Gastrocnemius medialis (tissue), 4 donors: ENCODE data around the gene AATK. TPM values are rescaled to one million over a fixed set of nuclear protein-coding genes. Genes with fewer than 3 reads are reported as not detected.

ENCODE experiments used
- ATAC-seq, 2 donors: fragments of 150-250 bp; one replicate each; pipeline ENCODE4 v1.9.1; 2016
- DNase-seq, 2 donors: peaks; one replicate each; pipeline ENCODE4 v3.0.0-alpha.2; 2019
- H3K27ac ChIP-seq, 4 donors: fragments of 200-600 bp; sonication (generic); 1 replicate in 1 of 4; 2 replicates in 3 of 4; pipeline ENCODE4 v1.5.1; 2016 to 2018; ENCODE audit warnings: mild to moderate bottlenecking in 2 of 4, moderate library complexity in 1 of 4
- H3K27me3 ChIP-seq, 3 donors: fragments of 200-600 bp; sonication (generic) in 2 of 3; 1 replicate in 1 of 3; 2 replicates in 2 of 3; pipeline versions ENCODE4 v1.5.1 to v1.6.0; 2016 to 2019; ENCODE audit warnings: mild to moderate bottlenecking in 1 of 3, moderate library complexity in 1 of 3
- H3K36me3 ChIP-seq, 2 donors: fragments of 200-600 bp; sonication (generic) in 1 of 2; one replicate each; pipeline ENCODE4 v1.5.1; 2017 to 2018
- H3K4me1 ChIP-seq, 2 donors: fragments of 200-600 bp; sonication (generic) in 1 of 2; one replicate each; pipeline ENCODE4 v1.5.1; 2016 to 2017; ENCODE audit warnings: mild to moderate bottlenecking in 2 of 2
- H3K4me3 ChIP-seq, 4 donors: fragments of 200-600 bp; sonication (generic) in 3 of 4; 1 replicate in 1 of 4; 2 replicates in 3 of 4; pipeline ENCODE4 v1.5.1; 2016 to 2019; ENCODE audit warnings: mild to moderate bottlenecking in 2 of 4
- H3K9me3 ChIP-seq, 3 donors: fragments of 200-600 bp; sonication (generic) in 2 of 3; 1 replicate in 1 of 3; 2 replicates in 2 of 3; pipeline ENCODE4 v1.5.1; 2016 to 2019
- CTCF ChIP-seq, 5 experiments: fragments of 450-650 bp in 3 of 5; fragments of 200-600 bp in 2 of 5; sonication (generic) in 2 of 5; IDR thresholded peaks in 4 of 5; conservative IDR thresholded peaks in 1 of 5; 1 replicate in 4 of 5; 2 replicates in 1 of 5; pipeline ENCODE4 v1.5.1; 2016 to 2019; ENCODE audit warnings: antibody characterized with exemption in 5 of 5, mild to moderate bottlenecking in 3 of 5, moderate library complexity in 3 of 5
- POLR2A ChIP-seq, 2 donors: fragments of 450-650 bp; IDR thresholded peaks; one replicate each; pipeline ENCODE4 v1.6.1; 2017; ENCODE audit warnings: antibody characterized with exemption in 2 of 2, mild to moderate bottlenecking in 2 of 2, moderate library complexity in 2 of 2
- in situ Hi-C, 4 donors: fragments of 200-750 bp; cut with MboI; loops; one replicate each; pipeline versions ENCODE4 v1.15.0 to v1.8.0; 2017; ENCODE audit warnings: low sequenced_read_pairs in 4 of 4
- intact Hi-C: fragments of 100-400 bp; cut with DNase I; formaldehyde crosslinking; loops from one replicate; pipeline ENCODE4 v1.15.1; 2023; ENCODE audit warnings: low total_unique reads
- total RNA-seq, 4 donors: library from RNA; depleted of rRNA; stranded (reverse); fragments of >200 nt; gene quantifications; one replicate each; pipeline versions ENCODE4 v1.1.0 to v1.2.3, GENCODE V29; 2016

AATK gene
- total RNA-seq, 4 donors from 2014 or later = 0.10 to 1.3 (median 0.80) TPM

- Histone ChIP-seq H3K4me3 (no peak overlapping the region), H3K27me3 (no peaks in the 10 kb centered on the region), H3K9me3 (no peaks in the 10 kb centered on the region), H3K27ac (no peak overlapping the region), H3K36me3 (no peaks in the 10 kb centered on the region), H3K4me1 (no peaks in the 10 kb centered on the region)
- intact Hi-C loops = no loop called here
- in situ Hi-C loops = no loop called here
- TF ChIP-seq POLR2A (IDR thresholded peaks at IDR 0.05) = no peak
- TF ChIP-seq CTCF (IDR thresholded peaks at IDR 0.05 in 4 of 5, conservative IDR thresholded peaks at IDR 0.05 in 1 of 5) = no peak
- DNase-seq = no peak
- no peak for ATAC-seq
These were observed 50.8 kb downstream of the AATK start for GRCh38 chr17:81115219-81115618.

GRCh38 chr17:81114351-81115093, 51.5 kb downstream of the AATK start:
- TF ChIP-seq POLR2A (IDR thresholded peaks at IDR 0.05) (no peak), CTCF (IDR thresholded peaks at IDR 0.05 in 4 of 5, conservative IDR thresholded peaks at IDR 0.05 in 1 of 5) (no peak)
- Histone ChIP-seq H3K4me1 (no peaks in the 10 kb centered on the region), H3K27ac (no peak overlapping the region), H3K4me3 (no peak overlapping the region), H3K36me3 (no peaks in the 10 kb centered on the region), H3K27me3 (no peaks in the 10 kb centered on the region), H3K9me3 (no peaks in the 10 kb centered on the region)
- intact Hi-C loops = no loop called here
- in situ Hi-C loops = no loop called here
- ATAC-seq (no peak), DNase-seq (no peak)

GRCh38 chr17:81113158-81113724, 52.8 kb downstream of the AATK start:
- intact Hi-C loops = no loop called here
- in situ Hi-C loops = no loop called here
- Histone ChIP-seq H3K27me3 (no peaks in the 10 kb centered on the region), H3K27ac (no peak overlapping the region), H3K36me3 (no peaks in the 10 kb centered on the region), H3K4me3 (no peak overlapping the region), H3K9me3 (no peaks in the 10 kb centered on the region), H3K4me1 (no peaks in the 10 kb centered on the region)
- DNase-seq (no peak), ATAC-seq (no peak)
- TF ChIP-seq CTCF (IDR thresholded peaks at IDR 0.05 in 4 of 5, conservative IDR thresholded peaks at IDR 0.05 in 1 of 5) = no peak
- TF ChIP-seq POLR2A (IDR thresholded peaks at IDR 0.05) = no peak

GRCh38 chr17:81112450-81112849, 53.6 kb downstream of the AATK start:
- ATAC-seq (no peak), DNase-seq (no peak)
- in situ Hi-C loops = no loop called here
- H3K27me3 ChIP-seq = no peaks in the 10 kb centered on the region
- H3K4me3 ChIP-seq = no peak overlapping the region
- H3K9me3 ChIP-seq = no peaks in the 10 kb centered on the region
- no peaks in the 10 kb centered on the region for H3K36me3 ChIP-seq
- no peak overlapping the region for H3K27ac ChIP-seq
- no peaks in the 10 kb centered on the region for H3K4me1 ChIP-seq
- intact Hi-C loops = no loop called here
- no peak for TF ChIP-seq CTCF (IDR thresholded peaks at IDR 0.05 in 4 of 5, conservative IDR thresholded peaks at IDR 0.05 in 1 of 5)
- TF ChIP-seq POLR2A (IDR thresholded peaks at IDR 0.05) = no peak
